HTR-8/SVneo (cell line): ENCODE results near the gene ZNF76.

Experiments used
- DNase-seq: peaks from one replicate; pipeline ENCODE4 v3.0.0; 2011; ENCODE audit warnings: low spot score, mixed read lengths; ENCODE audit not compliant: insufficient read length
- FAIRE-seq: peaks from 2 replicates; lab custom pipeline; 2011; peaks lifted over from hg19 to GRCh38; lab: Jason Lieb, UNC

The ZNF76 gene

DNA sequence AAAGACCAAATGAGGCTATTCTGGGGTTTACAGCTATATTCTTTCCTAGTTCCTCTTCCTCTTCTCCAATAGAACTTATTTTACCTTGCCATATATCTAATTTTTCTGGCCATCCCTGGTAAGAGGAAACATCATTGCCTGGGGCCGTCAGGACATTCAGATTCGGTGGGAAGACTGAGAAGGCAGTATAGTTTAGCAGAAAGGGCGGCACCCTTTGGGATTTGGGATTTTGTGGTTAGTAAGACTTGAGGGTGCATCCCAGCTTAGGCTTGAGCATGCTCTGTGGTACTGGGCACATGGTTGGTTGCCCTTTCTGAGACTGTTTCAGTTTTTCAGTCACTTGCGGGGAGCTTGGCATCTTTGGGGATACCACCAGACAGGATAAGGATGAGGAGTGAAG, 24.6 kb upstream of the ZNF76 start:
- FAIRE-seq = no peak
- DNase-seq = no peak

DNA sequence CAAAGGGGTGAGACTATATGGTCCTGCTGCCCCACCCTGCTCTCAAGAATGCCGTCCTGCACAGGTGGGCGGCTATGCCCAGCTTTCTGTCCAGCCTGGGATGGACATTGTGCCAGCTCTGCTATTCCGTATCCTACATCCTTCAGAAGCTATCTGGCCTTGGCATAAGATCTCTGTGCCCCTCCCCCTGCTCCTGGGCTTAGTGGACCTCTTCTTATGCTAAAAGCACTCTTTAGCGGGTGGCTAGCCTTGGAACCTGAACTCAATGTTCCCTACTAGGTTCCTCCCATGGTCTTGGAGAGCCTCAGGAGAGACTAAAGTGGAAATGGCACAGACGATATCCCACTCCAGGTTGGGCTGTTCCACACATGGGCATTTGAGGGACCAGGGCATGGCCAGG, 23.3 kb upstream of the ZNF76 start:
- FAIRE-seq (no peak), DNase-seq (no peak)

DNA sequence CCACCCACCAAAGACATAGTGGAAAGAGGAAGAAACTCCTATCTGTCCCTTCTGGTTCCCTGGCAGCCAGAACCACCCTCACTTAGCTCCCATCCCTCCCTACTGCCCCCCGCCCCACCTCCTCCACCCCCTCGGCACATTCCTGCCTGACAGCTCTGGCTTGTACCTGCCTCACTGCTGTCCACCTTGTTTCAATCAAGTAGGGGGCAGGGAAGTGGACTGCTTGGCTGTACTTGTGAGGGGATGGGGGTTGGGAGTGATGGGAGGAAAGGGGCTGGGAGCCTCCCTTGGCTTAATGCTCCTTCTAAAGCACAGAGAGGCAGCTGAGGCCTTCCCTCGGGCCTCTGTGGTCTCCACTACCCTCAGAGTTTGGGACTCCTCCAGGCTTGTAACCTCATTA, 22.1 kb upstream of the ZNF76 start:
- DNase-seq (no peak), FAIRE-seq (no peak)

DNA sequence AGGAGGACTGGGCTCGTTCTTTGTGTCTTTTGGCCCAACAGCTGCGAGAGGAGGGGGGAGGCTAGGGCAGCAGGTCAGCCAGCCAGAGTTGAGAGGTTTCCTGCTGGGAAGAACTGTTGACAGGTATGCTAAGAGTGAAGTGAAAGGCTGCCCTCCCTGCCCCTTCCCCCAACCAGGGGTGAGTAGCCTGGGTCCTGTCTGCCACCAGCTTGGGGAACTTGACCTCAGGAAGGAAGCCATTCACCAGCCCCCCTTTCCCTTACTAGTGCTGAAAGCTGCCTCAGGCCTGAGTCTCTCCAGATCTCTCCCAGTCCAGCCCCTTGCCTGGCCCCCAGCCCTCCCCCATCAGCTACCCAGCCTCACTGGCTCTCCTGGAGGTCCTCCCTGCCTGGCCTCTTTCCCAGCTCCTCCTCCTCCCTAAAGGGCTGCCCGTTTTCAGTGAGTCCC, 20.7 kb upstream of the ZNF76 start:
- FAIRE-seq = no peak
- DNase-seq = no peak

DNA sequence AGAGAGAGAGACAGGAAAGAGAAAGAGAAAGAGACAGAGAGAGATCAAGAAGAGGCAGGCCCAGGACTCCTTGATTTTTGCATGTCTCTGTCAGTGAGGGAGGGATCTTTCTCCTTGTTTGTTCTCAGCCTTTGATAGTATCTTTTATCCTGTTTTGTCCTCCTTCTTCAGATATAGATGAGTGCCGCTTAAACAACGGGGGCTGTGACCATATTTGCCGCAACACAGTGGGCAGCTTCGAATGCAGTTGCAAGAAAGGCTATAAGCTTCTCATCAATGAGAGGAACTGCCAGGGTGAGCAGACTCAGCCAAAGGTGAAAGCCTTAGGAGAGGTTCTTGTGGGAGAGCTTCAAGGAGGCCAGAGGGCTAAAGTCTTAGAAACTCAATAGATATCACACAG, 20.0 kb upstream of the ZNF76 start:
- FAIRE-seq = no peak
- no peak for DNase-seq

DNA sequence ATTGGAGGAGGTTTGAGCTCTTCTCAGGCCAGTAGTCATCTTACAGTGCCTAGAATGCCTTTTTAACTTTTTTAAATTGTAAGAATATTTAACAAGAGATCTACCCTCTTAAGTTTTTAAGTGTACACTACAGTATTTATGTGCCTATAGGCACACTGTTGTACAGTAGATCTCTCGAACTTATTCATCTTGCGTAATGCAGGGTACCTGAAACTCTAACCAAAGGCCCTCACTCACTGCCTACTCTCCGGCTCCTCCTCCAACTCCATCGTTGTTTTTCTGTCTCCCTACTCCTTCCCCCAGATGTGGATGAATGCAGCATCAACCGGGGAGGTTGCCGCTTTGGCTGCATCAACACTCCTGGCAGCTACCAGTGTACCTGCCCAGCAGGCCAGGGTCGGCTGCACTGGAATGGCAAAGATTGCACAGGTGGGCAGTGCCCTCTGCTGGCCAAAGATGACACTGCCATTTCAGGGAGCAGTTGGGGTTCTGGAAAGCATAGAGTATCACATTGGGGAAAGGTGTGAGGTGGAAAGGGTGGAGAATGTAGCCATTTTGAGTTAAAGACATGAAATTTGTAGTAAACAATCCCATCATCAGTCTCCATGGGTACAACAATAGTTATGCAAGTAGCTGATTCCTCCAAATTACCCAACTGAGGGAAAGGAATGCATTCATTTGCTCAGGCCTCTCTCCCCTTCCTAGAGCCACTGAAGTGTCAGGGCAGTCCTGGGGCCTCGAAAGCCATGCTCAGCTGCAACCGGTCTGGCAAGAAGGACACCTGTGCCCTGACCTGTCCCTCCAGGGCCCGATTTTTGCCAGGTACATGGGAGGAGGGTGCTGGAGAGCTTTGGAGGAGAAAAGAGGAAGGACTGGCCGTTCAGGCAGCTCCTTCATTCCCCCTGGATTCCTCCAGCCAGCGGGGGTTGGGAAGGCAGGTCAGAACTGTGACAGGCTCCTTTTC, 18.4 kb upstream of the ZNF76 start:
- FAIRE-seq (peak; percentile 92), DNase-seq (peak; percentile 89)

DNA sequence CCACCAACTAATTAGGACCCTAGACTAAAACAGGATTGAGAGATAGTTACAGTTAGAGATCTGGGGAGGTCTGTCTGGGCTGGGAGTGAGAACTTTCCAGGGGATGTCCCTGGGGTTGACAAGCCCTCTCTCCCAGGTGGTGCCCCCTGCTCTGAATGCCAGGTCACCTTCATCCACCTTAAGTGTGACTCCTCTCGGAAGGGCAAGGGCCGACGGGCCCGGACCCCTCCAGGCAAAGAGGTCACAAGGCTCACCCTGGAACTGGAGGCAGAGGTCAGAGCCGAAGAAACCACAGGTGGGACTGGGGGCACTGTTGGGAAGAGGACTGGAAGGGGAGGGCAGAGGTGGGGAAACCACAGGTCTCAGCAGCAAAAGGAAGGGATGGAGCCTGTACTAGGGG, 17.0 kb upstream of the ZNF76 start:
- FAIRE-seq (no peak), DNase-seq (no peak)

DNA sequence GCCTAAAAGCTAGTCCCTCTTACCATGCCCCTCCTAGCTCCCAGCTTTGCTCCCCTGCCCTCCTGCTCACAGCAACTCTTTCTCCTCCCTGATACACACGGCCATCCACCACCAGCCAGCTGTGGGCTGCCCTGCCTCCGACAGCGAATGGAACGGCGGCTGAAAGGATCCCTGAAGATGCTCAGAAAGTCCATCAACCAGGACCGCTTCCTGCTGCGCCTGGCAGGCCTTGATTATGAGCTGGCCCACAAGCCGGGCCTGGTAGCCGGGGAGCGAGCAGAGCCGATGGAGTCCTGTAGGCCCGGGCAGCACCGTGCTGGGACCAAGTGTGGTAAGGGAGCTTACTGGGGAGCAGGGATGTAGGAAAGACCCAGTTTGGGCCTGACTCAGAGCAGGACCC, 16.6 kb upstream of the ZNF76 start:
- no peak for DNase-seq
- no peak for FAIRE-seq

DNA sequence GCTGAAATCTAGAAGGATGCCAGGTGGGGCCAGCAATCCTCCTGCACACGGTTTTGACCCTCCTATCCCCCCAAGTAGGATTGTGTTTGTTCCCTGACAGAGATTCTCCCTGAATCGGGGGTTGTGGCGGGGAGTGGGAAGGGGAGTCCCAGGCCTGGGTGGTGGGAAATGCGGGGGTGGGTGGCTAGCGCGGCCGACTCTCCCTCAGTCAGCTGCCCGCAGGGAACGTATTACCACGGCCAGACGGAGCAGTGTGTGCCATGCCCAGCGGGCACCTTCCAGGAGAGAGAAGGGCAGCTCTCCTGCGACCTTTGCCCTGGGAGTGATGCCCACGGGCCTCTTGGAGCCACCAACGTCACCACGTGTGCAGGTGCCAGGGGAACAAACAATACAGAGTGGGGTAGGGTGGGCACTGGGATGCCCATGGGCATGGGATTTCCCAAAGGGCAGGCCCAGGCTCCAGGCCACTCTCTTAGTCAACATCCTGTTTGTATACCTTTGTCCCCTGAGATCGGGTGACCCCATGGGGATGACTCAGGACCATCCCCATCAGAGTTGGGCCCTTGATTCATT, 16.1 kb upstream of the ZNF76 start:
- DNase-seq (no peak), FAIRE-seq (no peak)

DNA sequence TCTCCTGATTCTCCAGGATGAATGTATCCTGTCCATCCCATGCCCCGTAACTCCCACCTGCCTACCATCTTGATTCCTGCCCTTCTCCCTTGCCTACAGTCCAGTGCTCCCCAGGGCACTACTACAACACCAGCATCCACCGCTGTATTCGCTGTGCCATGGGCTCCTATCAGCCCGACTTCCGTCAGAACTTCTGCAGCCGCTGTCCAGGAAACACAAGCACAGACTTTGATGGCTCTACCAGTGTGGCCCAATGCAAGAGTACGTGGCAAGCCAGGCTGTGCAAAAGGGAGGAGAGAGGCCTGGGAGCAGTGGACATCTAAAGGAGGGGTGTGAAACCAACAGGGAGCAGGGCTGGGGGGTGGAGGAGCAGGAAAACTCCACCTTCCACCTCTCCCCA, 15.0 kb upstream of the ZNF76 start:
- DNase-seq (no peak), FAIRE-seq (no peak)

DNA sequence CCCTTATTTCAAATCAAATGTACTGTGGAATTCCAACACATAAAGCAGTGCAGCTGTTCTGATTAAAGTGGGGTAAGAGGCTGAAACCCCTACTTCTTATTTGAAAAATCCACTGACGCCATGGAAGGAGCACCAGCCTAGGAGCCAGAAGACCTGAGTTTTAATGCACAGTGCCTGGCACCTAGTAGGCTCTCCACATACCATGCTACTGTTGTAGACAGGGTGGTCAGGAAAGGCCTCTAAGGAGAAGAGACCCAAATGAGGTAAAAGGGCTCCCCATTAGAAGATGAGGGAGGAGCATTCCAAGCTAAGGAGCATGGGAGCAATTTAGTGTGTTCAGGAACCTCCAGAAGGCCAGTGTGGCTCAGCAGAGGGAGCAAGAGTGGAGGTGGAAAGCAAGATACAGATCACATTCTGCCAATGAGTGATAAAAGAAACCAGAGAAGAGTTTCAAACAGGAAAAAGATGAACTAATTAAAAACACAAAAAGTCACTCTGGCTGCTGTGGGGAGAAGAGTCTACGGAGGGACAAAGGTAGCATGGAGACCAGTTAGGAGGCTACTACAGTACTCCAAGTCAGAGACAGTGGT, 11.8 kb upstream of the ZNF76 start:
- no peak for DNase-seq
- FAIRE-seq = no peak

DNA sequence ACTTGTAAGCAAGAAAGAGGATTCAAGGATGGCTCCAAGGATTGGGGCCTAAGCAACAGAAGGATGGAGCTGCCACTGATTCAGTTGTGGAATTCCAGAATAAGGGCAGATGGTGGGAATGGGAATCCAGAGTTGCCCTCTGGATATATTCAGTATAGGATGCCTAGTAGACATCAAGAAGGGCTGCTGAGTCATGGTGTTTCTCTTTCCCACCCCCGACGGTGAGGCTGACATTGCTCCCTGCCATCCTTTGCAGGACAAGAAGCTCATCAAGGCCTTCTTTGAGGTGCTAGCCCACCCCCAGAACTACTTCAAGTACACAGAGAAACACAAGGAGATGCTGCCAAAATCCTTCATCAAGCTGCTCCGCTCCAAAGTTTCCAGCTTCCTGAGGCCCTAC, 11.2 kb upstream of the ZNF76 start:
- DNase-seq (no peak), FAIRE-seq (no peak)

DNA sequence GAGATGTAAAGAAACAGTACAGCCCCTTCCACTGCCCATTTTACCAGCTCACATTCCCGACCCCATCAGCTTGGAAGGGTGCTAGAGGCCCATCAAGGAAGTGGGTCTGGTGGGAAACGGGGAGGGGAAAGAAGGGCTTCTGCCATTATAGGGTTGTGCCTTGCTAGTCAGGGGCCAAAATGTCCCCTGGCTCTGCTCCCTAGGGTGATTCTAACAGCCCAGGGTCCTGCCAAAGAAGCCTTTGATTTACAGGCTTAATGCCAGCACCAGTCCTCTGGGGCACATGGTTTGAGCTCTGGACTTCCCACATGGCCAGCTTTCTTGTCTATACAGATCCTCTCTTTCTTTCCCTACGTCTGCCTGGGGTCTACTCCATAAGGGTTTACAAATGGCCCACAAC, 10.6 kb upstream of the ZNF76 start:
- FAIRE-seq (no peak), DNase-seq (no peak)

DNA sequence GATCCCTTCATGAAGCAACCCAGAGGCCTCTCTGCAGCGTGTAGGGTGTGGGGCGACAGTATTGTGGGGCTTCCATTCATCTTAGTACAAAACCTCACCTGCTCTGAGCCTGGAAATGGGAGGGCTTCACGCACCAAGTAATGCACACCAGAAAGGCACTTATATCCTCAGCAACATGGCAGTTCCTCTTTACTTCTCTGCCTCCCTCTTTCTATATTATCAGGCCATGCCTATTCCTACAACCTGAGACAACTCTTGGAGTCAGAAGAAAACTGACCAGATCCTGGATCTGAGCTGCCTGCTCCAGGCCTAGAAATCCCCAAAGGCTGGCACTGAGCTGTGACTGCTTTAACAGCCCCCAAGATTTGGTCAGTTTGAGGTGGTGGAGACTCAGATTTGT, 7.6 kb upstream of the ZNF76 start:
- no peak for DNase-seq
- FAIRE-seq = no peak

DNA sequence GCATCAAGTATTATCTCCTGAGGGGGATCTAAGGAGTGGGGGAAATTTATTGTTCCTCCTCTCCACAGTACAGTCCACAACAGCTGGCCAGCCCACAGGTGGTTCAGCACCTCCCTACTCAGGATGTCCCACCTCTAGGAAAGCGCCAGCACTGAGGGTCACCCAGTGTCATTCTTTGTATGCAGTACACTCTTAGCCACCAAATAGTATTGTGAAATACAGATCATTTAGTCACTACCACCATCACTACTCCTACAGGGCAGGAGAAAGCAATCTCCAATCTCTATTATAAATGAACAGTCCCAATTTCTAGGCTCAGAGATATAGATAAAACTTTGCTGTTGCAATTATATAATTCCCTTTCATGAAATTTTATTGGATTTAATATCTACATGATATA, 6.3 kb upstream of the ZNF76 start:
- DNase-seq (no peak), FAIRE-seq (no peak)

DNA sequence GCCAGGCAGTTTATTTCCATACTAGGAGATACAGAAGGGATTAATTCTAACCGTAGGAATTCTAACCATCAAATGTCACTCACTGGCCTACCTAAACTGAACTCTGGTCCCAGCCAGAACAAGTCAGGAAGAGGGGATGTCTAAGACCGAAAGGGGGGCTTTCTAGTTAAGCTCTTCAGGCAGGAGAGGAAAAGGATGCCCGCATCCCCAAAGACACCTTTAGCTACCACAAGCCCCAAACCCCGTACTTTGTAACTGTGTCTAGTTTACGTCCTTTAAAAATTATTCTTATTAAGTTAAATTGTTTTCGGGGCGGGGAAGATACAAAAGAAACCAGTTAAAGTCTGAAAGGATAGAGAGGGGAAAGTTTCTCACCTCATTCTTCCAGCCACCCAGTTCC, 1.2 kb upstream of the ZNF76 start:
- no peak for FAIRE-seq

DNA sequence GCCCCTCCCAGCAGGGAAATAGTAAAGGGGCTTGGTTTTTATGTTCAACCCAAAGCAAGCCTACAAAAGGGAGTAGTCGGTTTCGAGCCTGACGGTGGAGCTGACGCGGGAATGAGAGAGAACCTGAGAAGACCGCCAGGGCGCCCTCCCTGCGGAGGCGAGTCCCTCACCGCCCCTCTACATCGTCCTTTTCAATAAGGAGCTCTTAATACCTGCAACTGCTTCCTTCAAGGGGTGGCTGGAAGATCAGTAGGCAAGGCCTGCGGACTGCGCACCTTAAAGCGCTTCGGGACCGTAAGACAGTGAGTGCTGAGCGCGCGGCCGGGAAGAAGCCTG, 709 bp upstream of the ZNF76 start:
- no peak for FAIRE-seq
- DNase-seq = peak; percentile 68

More for the DNA sequence above, 1.2 kb upstream of the ZNF76 start:
- no peak for DNase-seq

DNA sequence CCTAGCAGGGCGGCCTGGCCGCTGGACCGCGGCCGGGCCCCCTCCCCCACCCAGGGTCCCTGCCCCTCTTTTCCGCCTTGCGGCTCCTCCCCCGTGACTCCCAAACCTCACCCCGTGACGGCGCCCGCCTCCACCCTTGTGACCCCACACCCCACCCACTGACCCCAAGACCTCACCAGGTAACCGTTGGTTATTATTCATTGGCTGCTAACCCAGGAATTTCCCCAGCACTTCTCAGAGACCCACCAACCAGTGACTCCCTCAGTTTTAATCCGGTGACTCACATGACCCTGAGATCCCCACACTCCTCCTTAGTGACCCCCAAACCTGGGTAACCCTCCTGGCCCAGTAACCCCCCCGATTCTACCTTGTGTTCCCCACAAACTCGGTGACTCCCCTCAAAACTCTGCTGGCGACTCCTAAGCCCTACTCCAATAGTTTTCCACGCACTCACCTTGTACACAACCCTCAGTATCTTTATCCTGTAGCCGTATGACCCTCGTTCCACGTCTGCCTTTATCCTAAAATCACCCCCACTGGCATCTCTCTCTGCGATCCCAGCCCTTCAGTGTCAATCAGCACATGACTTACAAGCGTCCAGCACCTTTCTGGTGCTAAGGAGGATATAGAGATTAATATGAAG, 534 bp downstream of the ZNF76 start:
- FAIRE-seq (no peak), DNase-seq (peak; percentile 63)

DNA sequence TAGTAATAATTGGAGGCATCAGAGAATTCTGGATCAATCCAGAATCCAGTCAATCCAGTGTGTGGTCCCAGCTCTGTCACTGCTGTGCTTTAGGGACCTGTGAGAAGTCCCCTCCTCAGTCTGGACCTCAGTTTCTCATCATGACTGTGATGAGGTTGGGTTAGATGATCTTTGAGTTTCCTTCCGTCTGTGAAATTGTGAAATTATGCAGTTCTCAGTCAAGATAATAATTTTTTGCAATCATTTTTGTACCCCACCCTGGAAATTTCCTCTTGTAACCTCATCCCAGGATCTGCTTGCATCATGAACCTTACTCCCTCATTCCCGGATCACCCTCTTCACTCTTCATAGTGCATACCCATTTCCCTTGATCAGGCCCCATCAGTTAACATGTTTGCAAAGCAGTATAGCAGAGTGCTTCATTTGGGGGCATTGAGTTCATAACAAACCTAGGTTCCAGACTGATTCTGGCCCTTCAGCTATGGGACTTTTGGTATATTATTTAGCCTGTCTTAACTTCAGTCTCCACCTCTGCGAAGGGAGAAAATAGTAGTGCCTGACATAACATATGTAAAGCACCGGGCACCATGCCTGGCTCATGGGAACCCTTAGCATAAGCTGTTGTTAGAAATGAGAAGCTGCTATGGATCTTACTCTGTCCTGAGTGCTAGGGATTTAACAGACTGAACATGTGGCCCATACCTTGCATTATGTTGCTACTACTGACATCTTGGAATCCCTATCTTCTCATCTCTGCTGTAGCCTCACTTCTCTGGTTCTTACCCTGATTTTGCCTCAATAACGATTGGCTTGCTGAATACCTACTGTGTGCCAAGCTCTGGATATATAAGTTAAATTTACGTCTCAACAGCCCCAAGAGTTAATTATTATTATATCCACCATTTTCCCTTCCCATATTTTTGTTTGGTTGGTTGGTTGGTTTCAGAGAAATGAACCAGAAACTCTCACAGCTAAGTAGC, 1.3 kb downstream of the ZNF76 start:
- no peak for FAIRE-seq

DNA sequence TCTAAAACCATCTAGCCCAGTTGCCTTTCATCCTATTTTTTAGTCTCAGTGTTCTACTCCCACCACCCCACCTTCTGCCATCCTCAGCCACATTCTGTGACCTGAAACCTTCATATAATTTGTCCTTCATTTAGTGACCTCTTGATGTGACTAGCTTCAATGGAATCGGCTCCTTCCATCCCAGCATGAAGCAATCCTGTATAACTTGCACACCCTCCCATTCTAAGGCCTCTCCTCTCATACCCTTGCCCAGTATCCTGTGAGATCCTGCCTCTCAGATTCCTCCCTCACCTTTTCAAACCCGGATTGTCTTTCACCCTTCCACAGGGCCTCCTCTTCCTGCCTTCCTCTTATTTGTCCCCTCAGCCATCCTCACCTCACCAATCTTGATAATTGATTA, 3.1 kb downstream of the ZNF76 start:
- DNase-seq (no peak), FAIRE-seq (peak; percentile 13)

More for the DNA sequence above, 1.3 kb downstream of the ZNF76 start:
- no peak for DNase-seq
